Measurements from ENCODE around the gene ANKRD9. TPM values are rescaled to one million over a fixed set of nuclear protein-coding genes. Genes with fewer than 3 reads are reported as not detected.

ANKRD9 gene
- 73.0 and 95.9 TPM in 2 replicates for total RNA-seq (2014; rRNA removed; shearing (Covaris generic))
- polyA plus RNA-seq (2016; fragmentation: Nextera tagmentation; extraction: Ambion mirVana) = 17.3 and 20.4 TPM in 2 replicates
- long read RNA-seq, full-length matches to known transcripts = 9 of 9 reads
- long read RNA-seq, partial matches to known transcripts = 0 of 9 reads
- long read RNA-seq, other reads (novel, unspliced or antisense) = 0 of 9 reads

- DNase-seq (ENCODE audit: low spot score) (peak; percentile 96), ATAC-seq (peak; percentile 54)
- peaks cover 19% of the 10 kb centered on the region for H3K27me3 Mint-ChIP-seq (ENCODE audit: insufficient read depth, low read depth, poor library complexity)
- Histone ChIP-seq H3K4me1 (ENCODE audit: insufficient read depth) (no peaks in the 10 kb centered on the region; the same call in 1 of the 2 replicates), H3K9me2 (ENCODE audit: insufficient read depth) (no peaks in the 10 kb centered on the region), H3K79me2 (replicated peaks; ENCODE audit: insufficient read depth) (no peaks in the 10 kb centered on the region), H3F3A (replicated peaks; ENCODE audit: low read depth) (peaks cover 11% of the 10 kb centered on the region), H3K27ac (ENCODE audit: low read depth) (no peak within 1 kb of the TSS; the same call in 1 of the 2 replicates), H3K36me3 (ENCODE audit: insufficient read depth) (no peaks in the 10 kb centered on the region), H4K20me1 (replicated peaks; ENCODE audit: insufficient read depth) (no peaks in the 10 kb centered on the region), H3K4me2 (peak within 1 kb of the TSS; percentile 91), H3K27me3 (ENCODE audit: insufficient read depth) (peaks cover 11% of the 10 kb centered on the region; the same call in 1 of the 2 replicates), H3K4me3 (peak within 1 kb of the TSS; percentile 81), H2AFZ (peak within 1 kb of the TSS; percentile 95)
- peaks cover 3% of the 10 kb centered on the region; the same call in 1 of the 3 replicates for H3K36me3 Mint-ChIP-seq (ENCODE audit: low read depth)
- H3K4me3 Mint-ChIP-seq = peak within 1 kb of the TSS; percentile 89
- H3K4me1 Mint-ChIP-seq = peaks cover 17% of the 10 kb centered on the region
- TF ChIP-seq NANOG (IDR thresholded peaks at IDR 0.05; ENCODE audit: borderline replicate concordance) (no peak), CREB1 (CRISPR knock-in tag; IDR thresholded peaks at IDR 0.05; ENCODE audit: low read depth) (peak; percentile 85), POLR2AphosphoS5 (IDR thresholded peaks at IDR 0.05; ENCODE audit: low read depth) (peak; percentile 63)
- H3K9me3 Mint-ChIP-seq = no peaks in the 10 kb centered on the region
- H3K27ac Mint-ChIP-seq = no peak within 1 kb of the TSS
Observed at GRCh38 chr14:102509746-102510615, at the start of gene ANKRD9. Gene ANKRD9 (minus strand): TSS chr14:102509776. CDS start chr14:102507889, 1,887 bp downstream.

GRCh38 chr14:102558556-102558955 lies 49.0 kb upstream of the ANKRD9 start:
- Histone ChIP-seq H4K20me1 (replicated peaks; ENCODE audit: insufficient read depth) (no peaks in the 10 kb centered on the region), H2AFZ (no peak overlapping the region), H3K9me2 (ENCODE audit: insufficient read depth) (no peaks in the 10 kb centered on the region), H3K4me2 (no peak overlapping the region), H3K27ac (ENCODE audit: low read depth) (no peak overlapping the region), H3K27me3 (ENCODE audit: insufficient read depth) (no peaks in the 10 kb centered on the region), H3K79me2 (replicated peaks; ENCODE audit: insufficient read depth) (no peaks in the 10 kb centered on the region), H3K4me3 (no peak overlapping the region), H3K4me1 (ENCODE audit: insufficient read depth) (no peaks in the 10 kb centered on the region; the same call in 1 of the 2 replicates), H3K36me3 (ENCODE audit: insufficient read depth) (no peaks in the 10 kb centered on the region; the same call in 1 of the 2 replicates), H3F3A (replicated peaks; ENCODE audit: low read depth) (peaks cover 13% of the 10 kb centered on the region; the same call in 1 of the 2 replicates)
- no peak for ATAC-seq
- Mint-ChIP-seq H3K36me3 (ENCODE audit: low read depth) (no peaks in the 10 kb centered on the region), H3K27me3 (ENCODE audit: insufficient read depth, low read depth, poor library complexity) (peaks cover 8% of the 10 kb centered on the region), H3K4me3 (no peak overlapping the region), H3K9me3 (0 out of 3 replicates have a peak, but pooled peaks cover 2% of the 10 kb centered on the region), H3K27ac (no peak overlapping the region), H3K4me1 (no peaks in the 10 kb centered on the region)
- no peak for DNase-seq (ENCODE audit: low spot score)
- no peak for TF ChIP-seq ETS1 (IDR thresholded peaks at IDR 0.05)
- TF ChIP-seq ZNF331 (CRISPR knock-in tag; IDR thresholded peaks at IDR 0.05; ENCODE audit: low read depth) = no peak
- TF ChIP-seq ZNF114 (CRISPR knock-in tag; IDR thresholded peaks at IDR 0.05) = no peak
- no peak for TF ChIP-seq EZH2phosphoT487 (IDR thresholded peaks at IDR 0.05; ENCODE audit: unreplicated experiment)
- TF ChIP-seq JUNB (IDR thresholded peaks at IDR 0.05; ENCODE audit: unreplicated experiment) = no peak
- TF ChIP-seq ZNF462 (CRISPR knock-in tag; IDR thresholded peaks at IDR 0.05) = no peak
- no peak for TF ChIP-seq STAT1 (IDR thresholded peaks at IDR 0.05; ENCODE audit: unreplicated experiment)
- TF ChIP-seq CREB1 (CRISPR knock-in tag; IDR thresholded peaks at IDR 0.05; ENCODE audit: low read depth) = no peak
- TF ChIP-seq POLR2AphosphoS5 (IDR thresholded peaks at IDR 0.05; ENCODE audit: low read depth) = no peak
- TF ChIP-seq CTCF (conservative IDR thresholded peaks at IDR 0.05; ENCODE audit: low read depth in 2 of 2) = no peak

All from GM23338 (cell line).